Measurements from ENCODE around the gene RPS2. TPM values are rescaled to one million over a fixed set of nuclear protein-coding genes. Genes with fewer than 3 reads are reported as not detected.

Gene RPS2
- total and polyA plus RNA-seq, 2 of the 8 experiments (the other 6 are each of a cell fraction or from before 2014, with no cell fraction given): 4,042 to 16,783 TPM

DNA sequence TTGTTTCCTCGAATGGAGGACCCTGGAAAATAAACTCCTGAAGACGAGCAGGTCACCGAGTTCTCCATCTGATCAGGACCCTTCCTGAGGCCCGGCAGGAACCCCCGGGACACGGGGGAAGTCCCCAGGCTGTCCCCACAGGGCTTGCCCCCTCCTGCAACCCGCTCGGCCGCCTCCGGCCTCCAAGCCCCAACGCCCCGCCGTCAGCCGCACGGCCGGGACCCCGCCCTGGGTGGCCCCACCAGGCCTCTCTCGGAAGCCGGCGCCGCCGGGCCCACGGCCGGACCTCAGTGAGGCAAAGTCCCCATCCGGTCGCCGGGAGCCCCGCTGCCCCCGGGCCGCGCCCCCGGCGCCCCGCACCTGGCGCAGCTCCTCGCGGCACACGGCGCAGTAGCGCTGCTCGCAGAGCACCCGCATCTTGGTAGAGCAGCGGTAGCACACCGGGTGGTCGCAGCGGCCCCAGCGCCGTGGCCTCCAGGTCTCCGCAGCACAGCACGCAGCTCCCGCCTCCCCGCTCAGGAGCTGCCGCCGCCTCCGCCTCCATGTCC lies 44.6 kb upstream of the RPS2 start:
- Histone ChIP-seq H3K27ac (ENCODE audit: low read depth, low read length) (peak overlapping the region; percentile 61; the same call in 1 of the 2 replicates), H3K36me3 (ENCODE audit: control insufficient read depth in 2 of 4, insufficient read depth in 4 of 4, low read length in 3 of 4) (0 out of 8 replicates have a peak, but pooled peaks cover 0 to 2% (median 0%) of the 10 kb centered on the region in 4 experiments), H3K27me3 (replicated peaks in 1 of 4; ENCODE audit: control insufficient read depth in 3 of 4, extremely low read depth in 1 of 4, insufficient read depth in 3 of 4, low read length in 3 of 4) (no peaks in the 10 kb centered on the region), H3K79me2 (ENCODE audit: control insufficient read depth in 1 of 2, insufficient read depth in 2 of 2, low read length in 2 of 2) (peaks cover 22 to 43% of the 10 kb centered on the region in 2 experiments; a peak in 3 of 4 replicates), H4K8ac (ENCODE audit: extremely low read depth, insufficient read depth, low read length) (no peak overlapping the region), H3K18ac (ENCODE audit: extremely low read depth, low read length) (no peak overlapping the region), H3K4me1 (replicated peaks in 1 of 4; ENCODE audit: control insufficient read depth in 3 of 4, insufficient read depth in 4 of 4, low read length in 3 of 4) (peaks cover 3 to 33% (median 20%) of the 10 kb centered on the region in 4 experiments), H3K23ac (ENCODE audit: insufficient read length) (no peak overlapping the region), H3K4ac (replicated peaks; ENCODE audit: insufficient read length, low read depth, low read length) (no peak overlapping the region), H3K9ac (replicated peaks in 1 of 4; ENCODE audit: extremely low read depth in 1 of 4, low read depth in 3 of 4, low read length in 3 of 4) (peak overlapping the region; percentile 51 to 83 (median 76)), H3K9me3 (ENCODE audit: insufficient read depth in 2 of 2, low read depth in 1 of 2, low read length in 1 of 2) (no peaks in the 10 kb centered on the region), H4K91ac (replicated peaks; ENCODE audit: insufficient read length, low read length) (no peak overlapping the region), H2BK5ac (ENCODE audit: low read depth, low read length) (no peak overlapping the region; the same call in 1 of the 2 replicates), H2AFZ (ENCODE audit: low read length) (no peak overlapping the region), H2AK5ac (ENCODE audit: low read depth, low read length) (0 out of 2 replicates have a peak overlapping the region, but pooled peaks have one; percentile 53), H4K5ac (ENCODE audit: insufficient read length, low read depth, low read length) (peak overlapping the region; percentile 31), H3K4me3 (ENCODE audit: extremely low read depth in 1 of 4, insufficient read depth in 2 of 4, low read depth in 3 of 4, low read length in 4 of 4) (peak overlapping the region; percentile 66 to 95 (median 83)), H3K23me2 (ENCODE audit: low read depth, low read length) (peaks cover 12% of the 10 kb centered on the region; the same call in 1 of the 2 replicates), H4K20me1 (replicated peaks in 1 of 2; ENCODE audit: control insufficient read depth in 1 of 2, insufficient read depth in 2 of 2, low read length in 2 of 2) (peaks cover 17 to 41% of the 10 kb centered on the region in 2 experiments), H2BK20ac (ENCODE audit: low read length) (no peak overlapping the region), H2BK120ac (replicated peaks; ENCODE audit: low read depth, low read length) (no peak overlapping the region), H3K56ac (replicated peaks; ENCODE audit: insufficient read length, low read depth, low read length) (no peak overlapping the region), H2BK15ac (ENCODE audit: low read length) (no peak overlapping the region), H3K79me1 (ENCODE audit: low read depth, low read length) (peaks cover 9% of the 10 kb centered on the region; the same call in 1 of the 2 replicates), H3K4me2 (ENCODE audit: insufficient read depth in 1 of 2, low read depth in 2 of 2, low read length in 2 of 2) (peak overlapping the region; percentile 89 to 92), H2BK12ac (ENCODE audit: low read depth, low read length) (no peak overlapping the region), H3K14ac (ENCODE audit: insufficient read length) (no peak overlapping the region)
- 2% methylated on average over 8 of the region's 55 CpGs; no CpG with 5 or more reads in 1 of the 2 experiments for whole genome bisulfite sequencing, 2 experiments (ENCODE audit: extremely low coverage in 1 of 2, insufficient coverage in 1 of 2, insufficient read length in 1 of 2, insufficient replicate concordance in 2 of 2, low coverage in 1 of 2, low lambda C conversion rate in 2 of 2, missing lambda C conversion rate in 1 of 2)
- DNase-seq (ENCODE audit: low read depth in 1 of 2, low spot score in 2 of 2) (no peak), FAIRE-seq (no peak)
- CTCF ChIA-PET (ENCODE audit: partially characterized antibody): interaction anchor here (1.4 to 2.2 kb wide), 4 partner anchors 7 to 47 kb away, joined by 3 to 7 read pairs (median 6); partner anchors contain the start of gene NPW
- TF ChIP-seq GABPA (IDR thresholded peaks at IDR 0.05; ENCODE audit: borderline replicate concordance, insufficient read depth, low read length): no peak
- TF ChIP-seq RBBP5 (IDR thresholded peaks at IDR 0.05; ENCODE audit: borderline replicate concordance, low read depth, low read length): 0 out of 2 replicates have a peak, but pooled peaks have one; percentile 11
- no peak for TF ChIP-seq TEAD4 (IDR thresholded peaks at IDR 0.05; ENCODE audit: low read depth, low read length)
- TF ChIP-seq KDM4A (IDR thresholded peaks at IDR 0.05; ENCODE audit: low read depth, low read length, severe bottlenecking): peak; percentile 80
- TF ChIP-seq SIN3A (conservative IDR thresholded peaks at IDR 0.05 in 1 of 2, IDR thresholded peaks at IDR 0.05 in 1 of 2; ENCODE audit: low read depth in 1 of 2, low read length in 2 of 2): 0 out of 4 replicates have a peak, but pooled peaks of 1 of the 2 experiments have one; percentile 17
- 0 out of 4 replicates have a peak, but pooled peaks of 1 of the 2 experiments have one; percentile 21 for TF ChIP-seq HDAC2 (IDR thresholded peaks at IDR 0.05; ENCODE audit: borderline replicate concordance in 1 of 2, low read depth in 2 of 2, low read length in 2 of 2)
- POLR2A ChIA-PET (ENCODE audit: partially characterized antibody): interaction anchor here (0.6 to 2.8 kb wide), 12 partner anchors 8 to 492 kb away, joined by 3 to 17 read pairs (median 4); partner anchors contain the start of genes RPS2, TBL3 and TRAF7

Data from H1 (cell line).